GM21367 (cell line): Measurements from ENCODE around the gene GSS.

Experiments used
- ATAC-seq: cut with Tn5 transposase; IDR thresholded peaks from one replicate; pipeline ENCODE4 v1.9.1; 2021; ENCODE audit not compliant: unreplicated experiment

The GSS gene

DNA sequence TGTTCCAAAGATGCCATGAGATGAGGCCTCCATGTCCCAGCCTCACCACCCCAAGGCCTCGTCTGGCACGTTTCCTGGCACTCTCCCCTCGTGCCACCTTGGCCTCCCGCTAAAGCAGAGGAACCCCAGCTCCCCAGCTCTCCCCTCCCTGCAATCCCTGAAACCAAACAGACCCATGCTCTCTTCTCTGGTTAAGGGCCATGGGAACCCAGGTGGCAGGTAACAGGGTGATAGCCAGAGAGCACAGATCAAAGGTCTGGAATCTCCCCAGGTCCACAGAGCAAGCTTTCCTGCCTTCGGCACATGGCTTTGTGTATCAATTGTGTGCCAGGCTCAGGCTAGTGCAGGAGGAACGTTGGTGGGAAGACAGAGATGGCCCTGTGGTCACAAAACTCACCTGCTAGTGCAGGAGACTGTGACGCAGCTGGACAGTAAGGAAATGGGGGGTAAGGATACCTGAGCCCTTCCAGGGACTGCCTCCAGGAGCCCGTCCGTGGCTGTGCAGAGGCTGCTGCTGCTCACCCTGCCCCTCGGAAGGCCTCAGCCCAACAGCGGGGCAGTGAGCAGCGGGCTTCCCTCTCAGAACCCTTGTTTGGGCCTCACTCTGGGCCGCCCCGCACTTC is 39.0 kb upstream of the GSS start:
- ATAC-seq = no peak

GRCh38 chr20:34993941-34994508 is 38.4 kb upstream of the GSS start:
- ATAC-seq = no peak

- ATAC-seq = no peak
Observed at GRCh38 chr20:34992751-34993417, 37.3 kb upstream of the GSS start.

DNA sequence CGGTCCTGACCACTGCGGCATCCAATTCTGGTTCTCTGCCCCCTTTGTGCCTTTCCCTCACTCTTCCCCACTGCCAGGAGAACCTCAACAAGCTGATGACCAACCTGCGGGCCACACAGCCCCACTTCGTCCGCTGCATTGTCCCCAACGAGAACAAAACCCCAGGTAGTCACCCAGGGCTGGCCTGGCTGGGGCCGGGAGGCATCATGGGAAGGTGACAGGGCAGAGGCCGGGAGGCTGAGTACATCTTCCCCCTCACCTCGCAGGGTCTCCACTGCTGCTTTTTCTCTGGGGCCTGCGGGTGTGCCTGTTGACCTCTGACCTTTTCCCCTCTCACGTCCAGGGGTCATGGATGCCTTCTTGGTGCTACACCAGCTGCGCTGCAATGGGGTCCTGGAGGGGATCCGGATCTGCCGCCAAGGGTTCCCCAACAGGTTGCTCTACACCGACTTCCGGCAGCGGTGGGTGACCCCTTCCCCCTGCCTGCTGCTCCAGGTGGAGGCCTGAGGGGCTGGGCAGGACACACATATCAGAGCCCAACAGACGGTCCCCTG is 35.1 kb upstream of the GSS start:
- no peak for ATAC-seq

GRCh38 chr20:34990231-34990630 is 34.6 kb upstream of the GSS start:
- no peak for ATAC-seq

GRCh38 chr20:34989670-34990069 is 34.1 kb upstream of the GSS start:
- ATAC-seq = no peak

DNA sequence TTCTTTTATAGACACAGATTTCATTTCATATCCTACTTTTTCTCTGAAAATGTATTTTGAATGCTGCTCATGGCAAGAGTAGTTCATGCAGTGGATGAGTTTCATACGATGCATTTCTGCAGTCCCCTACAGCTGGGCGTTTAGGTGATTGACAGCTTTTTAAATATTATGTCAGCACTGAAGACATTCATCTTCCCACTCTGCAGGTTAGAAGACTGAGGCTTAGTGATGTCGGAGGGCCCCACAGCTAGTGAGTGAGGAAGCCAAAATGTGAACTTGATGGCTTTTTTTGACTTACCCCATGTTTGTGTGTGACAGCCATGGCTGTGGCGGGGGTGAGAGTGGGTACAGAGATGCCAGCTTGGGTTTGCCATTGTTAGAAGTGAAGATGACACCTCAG is 33.5 kb upstream of the GSS start:
- ATAC-seq = no peak

- ATAC-seq = no peak
Observed at GRCh38 chr20:34988191-34988540, 32.6 kb upstream of the GSS start.

- no peak for ATAC-seq
Observed at GRCh38 chr20:34987288-34988190, 31.9 kb upstream of the GSS start.

DNA sequence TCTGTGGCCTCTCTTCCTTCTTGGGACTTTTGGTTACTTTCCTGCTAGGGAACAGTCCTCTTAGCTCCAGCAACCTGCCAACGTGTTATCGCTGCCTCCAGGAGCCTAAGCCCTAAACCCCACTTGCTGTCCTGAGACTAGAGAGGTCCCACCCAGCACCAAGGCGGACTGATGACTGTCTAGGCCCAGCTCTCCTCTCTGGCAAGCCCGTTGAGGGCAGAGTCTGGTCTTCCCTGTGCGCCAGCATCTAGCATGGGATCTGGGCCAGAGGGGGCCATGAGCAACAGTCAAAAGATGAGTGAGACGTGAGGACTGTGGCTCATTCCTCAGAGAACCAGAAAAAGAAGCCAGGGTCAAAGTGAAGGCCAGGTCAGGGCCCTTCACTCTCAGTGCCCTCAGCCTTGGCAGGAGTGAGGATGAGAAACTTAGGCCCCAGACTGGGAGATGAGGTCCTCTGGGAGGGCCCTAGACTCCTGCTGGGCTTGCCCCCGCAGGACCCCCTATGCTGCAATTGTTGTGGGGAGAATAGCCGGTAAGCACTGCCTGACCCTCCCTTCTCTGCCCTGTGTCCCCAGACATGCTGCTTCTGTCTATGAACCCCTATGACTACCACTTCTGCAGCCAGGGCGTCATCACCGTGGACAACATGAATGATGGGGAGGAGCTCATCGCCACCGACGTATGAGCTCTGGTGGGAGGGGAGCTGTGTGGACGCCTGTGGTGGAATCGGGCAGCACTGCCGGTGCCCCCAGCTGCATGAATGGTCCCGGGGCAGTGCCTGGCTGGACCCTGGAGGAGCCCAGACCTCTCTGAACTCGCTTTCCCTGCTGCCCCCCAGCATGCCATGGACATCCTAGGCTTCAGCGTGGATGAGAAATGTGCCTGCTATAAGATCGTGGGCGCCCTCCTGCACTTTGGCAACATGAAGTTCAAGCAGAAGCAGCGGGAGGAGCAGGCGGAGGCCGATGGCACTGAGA is 31.0 kb upstream of the GSS start:
- ATAC-seq = no peak

GRCh38 chr20:34985461-34986310 is 30.1 kb upstream of the GSS start:
- no peak for ATAC-seq

- ATAC-seq = no peak
Observed at GRCh38 chr20:34984756-34985261, 29.2 kb upstream of the GSS start.

GRCh38 chr20:34983995-34984735 is 28.6 kb upstream of the GSS start:
- no peak for ATAC-seq

DNA sequence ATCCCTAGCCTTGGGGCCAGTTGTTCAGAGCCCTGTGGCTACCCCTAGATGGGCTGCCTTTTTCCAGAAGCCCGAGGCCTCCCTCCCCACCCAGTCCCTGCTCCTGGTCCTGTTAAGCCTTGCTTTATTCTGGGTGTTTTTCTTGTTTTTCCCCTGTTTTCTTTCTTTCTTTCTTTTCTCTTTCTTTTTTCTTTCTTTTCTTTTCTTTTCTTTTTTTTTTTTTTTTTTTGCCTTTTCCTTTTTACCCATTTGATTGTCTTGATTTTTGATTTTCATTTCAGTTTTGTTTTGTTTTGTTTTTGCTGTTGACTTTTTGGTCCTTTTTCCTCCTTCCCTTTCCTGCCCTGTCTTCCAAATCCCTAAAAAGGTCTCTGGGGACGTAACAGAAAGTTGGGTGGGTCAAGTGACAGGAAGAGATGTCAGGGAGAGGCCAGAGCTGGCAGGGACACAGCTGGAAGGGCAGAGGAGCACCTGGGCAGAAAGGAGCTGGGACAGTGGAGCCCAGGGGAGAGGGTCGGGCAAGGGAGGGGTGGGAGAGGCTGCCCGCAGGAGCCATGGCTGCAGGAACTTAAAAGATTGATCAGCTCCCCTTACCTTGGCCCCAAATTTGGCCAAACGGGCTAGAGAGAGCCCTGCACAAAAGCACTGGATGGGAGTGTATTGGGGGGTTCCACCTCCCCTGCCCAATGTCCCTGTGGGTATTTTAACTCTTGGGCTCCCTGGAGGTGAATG is 27.6 kb upstream of the GSS start:
- ATAC-seq = no peak

DNA sequence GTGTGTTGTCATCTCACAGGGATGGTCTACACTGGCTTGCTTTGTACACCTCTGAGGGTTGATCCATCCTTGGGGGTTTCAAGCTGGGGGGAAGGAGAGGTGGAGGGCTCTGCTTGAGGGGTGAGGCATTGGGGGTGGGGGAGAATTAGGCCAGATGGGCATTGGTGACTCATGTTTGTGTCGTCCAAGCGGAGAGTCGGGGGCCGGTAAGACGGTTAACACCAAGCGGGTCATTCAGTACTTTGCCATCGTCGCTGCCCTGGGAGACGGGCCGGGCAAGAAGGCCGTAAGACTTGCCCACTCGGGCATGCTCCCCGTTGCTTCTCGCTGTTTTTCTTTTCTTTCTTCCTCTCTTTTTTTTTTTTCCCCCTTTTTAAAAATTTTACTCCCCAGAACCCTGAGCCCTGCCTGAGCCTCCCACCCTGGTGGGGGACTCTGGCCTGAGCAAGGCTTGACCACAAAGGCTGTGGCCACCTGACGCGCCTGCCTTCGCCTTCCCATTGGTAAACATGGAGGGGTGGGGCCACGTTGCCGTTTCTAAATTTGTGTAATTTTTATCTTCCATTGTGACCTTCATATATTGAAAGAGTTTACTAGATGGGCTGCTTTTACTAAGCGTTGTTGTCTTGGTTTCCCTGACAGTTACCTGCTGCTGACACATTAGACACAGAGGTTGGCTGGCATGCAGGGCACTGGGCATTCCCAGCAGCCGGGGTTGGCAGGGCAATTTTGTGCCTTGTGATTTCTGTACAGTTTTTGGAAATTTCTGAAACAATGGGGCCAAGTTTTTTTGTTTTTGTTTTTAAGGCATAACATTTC is 26.9 kb upstream of the GSS start:
- ATAC-seq = no peak

DNA sequence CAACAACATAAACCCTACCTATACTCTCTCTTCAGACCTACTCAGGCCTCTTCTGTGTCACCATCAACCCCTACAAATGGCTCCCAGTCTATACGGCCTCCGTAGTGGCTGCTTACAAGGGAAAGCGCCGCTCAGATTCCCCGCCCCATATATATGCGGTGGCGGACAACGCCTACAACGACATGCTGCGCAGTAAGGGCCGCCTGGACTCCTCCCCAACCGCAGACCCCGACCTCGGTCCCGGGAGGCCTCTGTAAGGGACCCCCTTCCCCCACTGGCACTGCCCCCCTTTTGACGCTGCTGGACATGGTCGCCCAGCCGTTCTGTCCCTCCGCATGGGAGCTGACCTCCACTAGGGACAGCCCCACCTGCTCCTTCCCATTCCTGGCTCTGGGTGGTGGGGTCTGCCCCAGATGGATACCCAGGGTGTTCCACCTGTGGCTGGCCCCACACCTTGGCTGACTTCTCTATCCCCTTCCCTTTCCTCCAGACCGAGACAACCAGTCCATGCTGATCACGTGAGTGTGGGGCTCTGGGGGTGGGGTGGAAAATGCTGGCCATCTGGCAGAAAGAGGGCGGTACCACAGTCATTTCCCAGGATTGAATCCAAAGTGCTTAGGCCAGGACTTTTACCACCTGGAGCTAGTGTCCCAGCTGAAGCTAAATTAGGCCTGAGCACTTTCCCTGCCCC is 25.1 kb upstream of the GSS start:
- ATAC-seq = no peak
